Measurements from ENCODE around the gene CREBL2.
"Not testable (repeated sequence)": the region's sequence is repeated elsewhere in the genome, so short reads cannot be mapped to it uniquely, and the experiment has no call there.

DNA sequence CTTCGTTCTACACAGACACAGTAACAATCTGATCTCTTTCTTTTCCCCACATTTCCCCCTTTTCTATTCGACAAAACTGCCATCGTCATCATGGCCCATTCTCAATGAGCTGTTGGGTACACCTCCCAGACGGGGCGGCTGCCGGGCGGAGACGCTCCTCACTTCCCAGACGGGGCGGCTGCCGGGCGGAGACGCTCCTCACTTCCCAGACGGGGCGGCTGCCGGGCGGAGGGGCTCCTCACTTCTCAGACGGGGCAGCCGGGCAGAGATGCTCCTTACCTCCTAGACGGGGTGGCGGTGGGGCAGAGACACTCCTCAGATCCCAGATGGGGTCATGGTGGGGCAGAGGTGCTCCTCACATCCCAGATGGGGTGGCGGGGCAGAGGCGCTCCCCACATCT, 6.4 kb downstream of the CREBL2 start:
- TF ChIP-seq POLR2A (IDR thresholded peaks at IDR 0.05; ENCODE audit: low read depth, low read length); POLR2AphosphoS5 (IDR thresholded peaks at IDR 0.05; ENCODE audit: low read depth, low read length); TAF1 (IDR thresholded peaks at IDR 0.05; ENCODE audit: low read depth, low read length); SPI1 (IDR thresholded peaks at IDR 0.05; ENCODE audit: low read depth, low read length); PAX5 (IDR thresholded peaks at IDR 0.05; ENCODE audit: insufficient read depth, low read length, severe bottlenecking); POU2F2 (IDR thresholded peaks at IDR 0.05; ENCODE audit: low read depth, low read length): not testable (repeated sequence)
